ENCODE data around the gene UCP1. TPM values are rescaled to one million over a fixed set of nuclear protein-coding genes. Genes with fewer than 3 reads are reported as not detected.
A peak's percentile ranks its signal among the peaks of the same experiment; 100 is the strongest.

Gene UCP1
- total and polyA plus RNA-seq, 7 experiments from 2014 or later, result not detected

DNA sequence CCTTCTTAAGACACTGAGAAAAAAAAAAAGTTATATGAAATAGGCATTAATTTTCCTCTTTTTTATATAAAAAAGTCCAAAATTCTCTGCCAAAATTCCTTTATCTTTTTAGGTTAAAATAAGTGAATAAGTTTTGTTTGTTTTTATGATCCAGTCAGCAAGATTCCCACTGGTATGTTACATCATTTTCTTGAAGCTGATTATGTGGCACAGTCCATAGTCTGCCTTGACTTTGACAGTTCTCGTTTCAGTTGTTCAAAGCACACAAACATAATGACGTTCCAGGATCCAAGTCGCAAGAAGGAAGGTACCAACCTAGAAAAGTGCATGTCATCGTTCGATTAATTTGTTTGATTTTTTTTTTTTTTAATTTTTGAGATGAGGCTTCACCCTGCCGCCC, 9.1 kb downstream of the UCP1 start:
- no peak overlapping the region for H3K4me3 ChIP-seq (ENCODE audit: low read length)
- Mint-ChIP-seq H3K27ac (no peak overlapping the region), H3K4me3 (no peak overlapping the region), H3K4me1 (peaks cover 6 to 22% (median 20%) of the 10 kb centered on the region in 7 donors), H3K9me3 (no peaks in the 10 kb centered on the region), H3K36me3 (peaks cover 0 to 4% (median 0%) of the 10 kb centered on the region in 5 donors), H3K27me3 (peaks cover 0 to 49% (median 4%) of the 10 kb centered on the region in 5 donors)
- intact Hi-C loops (cut with micrococcal nuclease), result no loop called here
- H3K4me1 ChIP-seq (ENCODE audit: control insufficient read depth in 2 of 2, insufficient read depth in 2 of 2, low read length in 2 of 2), result no peaks in the 10 kb centered on the region
- H3K9me3 ChIP-seq (ENCODE audit: control insufficient read depth in 2 of 3, low read length in 3 of 3), result no peaks in the 10 kb centered on the region
- no peak for DNase-seq
- ATAC-seq, result no peak
- H3K36me3 ChIP-seq (ENCODE audit: control insufficient read depth in 2 of 3, insufficient read depth in 3 of 3, low read length in 3 of 3), result no peaks in the 10 kb centered on the region
- CTCF ChIA-PET, result no interaction called here
- POLR2A ChIA-PET, result no interaction called here
- H3K27ac ChIP-seq (ENCODE audit: low read depth, low read length), result no peak overlapping the region
- no peaks in the 10 kb centered on the region for H3K27me3 ChIP-seq (ENCODE audit: control insufficient read depth in 2 of 2, insufficient read depth in 2 of 2, low read length in 2 of 2)

DNA sequence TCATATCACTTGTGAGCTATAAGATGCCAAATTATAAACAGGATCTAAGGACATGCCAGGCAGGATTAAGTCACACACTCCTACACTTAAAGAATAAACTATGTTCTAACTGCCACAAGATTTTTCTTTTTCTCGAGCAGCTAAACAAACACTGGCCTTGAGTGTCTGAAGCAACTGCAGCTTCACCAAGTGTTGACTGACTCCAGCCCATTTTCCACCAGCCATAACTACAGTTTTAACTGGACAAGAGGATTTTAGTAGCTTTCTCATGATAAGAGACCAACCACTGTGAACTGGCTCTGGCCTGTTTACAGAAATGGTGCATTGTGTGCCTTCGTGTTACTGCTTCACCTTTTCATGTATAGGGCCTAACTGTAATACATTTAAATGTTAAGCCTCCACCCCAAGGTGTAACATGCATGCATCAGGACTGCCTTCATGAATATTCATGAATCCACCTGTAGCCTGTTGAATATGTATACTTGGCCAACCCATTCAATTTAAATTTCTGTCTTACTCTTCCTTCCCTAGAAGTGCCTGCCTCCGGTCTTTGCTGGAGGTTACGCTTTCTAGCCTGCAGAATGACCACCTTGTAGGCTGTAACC, 10.8 kb downstream of the UCP1 start:
- no peak for DNase-seq
- POLR2A ChIA-PET, result interaction anchor here (0.9 kb wide), 1 partner anchor 126 kb away, joined by 3 read pairs; no protein-coding TSS in a partner anchor
- Mint-ChIP-seq H3K27ac (no peak overlapping the region), H3K4me1 (peaks cover 6 to 22% (median 20%) of the 10 kb centered on the region in 7 donors), H3K4me3 (no peak overlapping the region), H3K36me3 (peaks cover 0 to 9% (median 0%) of the 10 kb centered on the region in 5 donors), H3K9me3 (no peaks in the 10 kb centered on the region), H3K27me3 (peaks cover 0 to 45% (median 4%) of the 10 kb centered on the region in 5 donors)
- H3K4me3 ChIP-seq (ENCODE audit: low read length), result no peak overlapping the region
- no peaks in the 10 kb centered on the region for H3K27me3 ChIP-seq (ENCODE audit: control insufficient read depth in 2 of 2, insufficient read depth in 2 of 2, low read length in 2 of 2)
- no peak overlapping the region for H3K27ac ChIP-seq (ENCODE audit: low read depth, low read length)
- no peaks in the 10 kb centered on the region for H3K36me3 ChIP-seq (ENCODE audit: control insufficient read depth in 2 of 3, insufficient read depth in 3 of 3, low read length in 3 of 3)
- no peak for ATAC-seq
- CTCF ChIA-PET, result no interaction called here
- H3K4me1 ChIP-seq (ENCODE audit: control insufficient read depth in 2 of 2, insufficient read depth in 2 of 2, low read length in 2 of 2), result no peaks in the 10 kb centered on the region
- intact Hi-C loops (cut with micrococcal nuclease), result no loop called here
- no peaks in the 10 kb centered on the region for H3K9me3 ChIP-seq (ENCODE audit: control insufficient read depth in 2 of 3, low read length in 3 of 3)

DNA sequence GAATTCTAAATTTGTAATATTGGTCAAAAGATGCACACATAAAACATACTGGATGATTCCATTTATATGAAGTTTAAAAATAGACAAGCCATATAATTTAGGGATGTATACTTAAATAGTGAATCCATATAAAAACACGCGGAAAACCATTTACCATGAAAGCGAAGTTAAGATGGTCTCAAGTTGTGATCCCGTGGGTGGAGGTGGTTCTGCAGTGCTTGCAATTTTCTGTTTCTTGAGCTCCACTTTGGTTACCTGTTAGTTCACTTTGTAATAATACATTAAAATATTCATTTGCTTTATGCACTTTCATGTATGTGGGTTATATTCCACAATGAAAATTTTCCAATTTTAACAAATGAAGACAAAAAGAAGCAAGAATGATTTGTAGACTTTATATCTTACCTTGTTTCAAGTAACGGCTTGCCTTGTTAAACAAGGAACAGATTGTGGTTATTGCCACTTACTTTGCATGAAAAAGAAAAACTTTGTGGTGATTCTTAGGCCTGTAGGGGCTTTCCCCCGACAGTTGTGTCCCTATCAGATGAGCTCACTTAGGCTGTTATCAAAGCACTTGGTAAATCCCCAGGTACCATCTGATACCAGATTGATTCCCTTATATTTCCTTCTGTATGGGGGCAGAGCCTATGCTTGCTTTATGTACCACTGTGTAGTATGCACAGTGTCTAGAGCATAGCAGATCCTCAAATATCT, 12.2 kb downstream of the UCP1 start:
- DNase-seq, result peak in 4 of 9 donors; percentile 10 to 37 (median 33)
- Mint-ChIP-seq H3K4me3 (no peak overlapping the region), H3K27ac (peak overlapping the region in 1 of 9 donors; percentile 3), H3K36me3 (peaks cover 0 to 16% (median 4%) of the 10 kb centered on the region in 5 donors), H3K4me1 (peaks cover 6 to 22% (median 20%) of the 10 kb centered on the region in 7 donors), H3K27me3 (peaks cover 0 to 38% (median 0%) of the 10 kb centered on the region in 5 donors), H3K9me3 (no peaks in the 10 kb centered on the region)
- H3K27ac ChIP-seq (ENCODE audit: low read depth, low read length), result no peak overlapping the region
- no peaks in the 10 kb centered on the region for H3K36me3 ChIP-seq (ENCODE audit: control insufficient read depth in 2 of 3, insufficient read depth in 3 of 3, low read length in 3 of 3)
- H3K27me3 ChIP-seq (ENCODE audit: control insufficient read depth in 2 of 2, insufficient read depth in 2 of 2, low read length in 2 of 2), result no peaks in the 10 kb centered on the region
- no peaks in the 10 kb centered on the region for H3K9me3 ChIP-seq (ENCODE audit: control insufficient read depth in 2 of 3, low read length in 3 of 3)
- H3K4me1 ChIP-seq (ENCODE audit: control insufficient read depth in 2 of 2, insufficient read depth in 2 of 2, low read length in 2 of 2), result no peaks in the 10 kb centered on the region
- ChIA-PET CTCF (no interaction called here), POLR2A (interaction anchor here (0.9 kb wide), 1 partner anchor 128 kb away, joined by 3 read pairs; no protein-coding TSS in a partner anchor)
- no peak overlapping the region for H3K4me3 ChIP-seq (ENCODE audit: low read length)
- ATAC-seq, result peak; percentile 91
- intact Hi-C loops (cut with micrococcal nuclease), result loop anchor here in 1 of 2 donors (1.0 kb wide), 1 partner anchor 32 kb away; the partner anchor contains the start of gene ELMOD2

- H3K4me3 Mint-ChIP-seq, result no peak overlapping the region
- H3K9me3 Mint-ChIP-seq, result no peaks in the 10 kb centered on the region
- no peak overlapping the region for H3K4me3 ChIP-seq (ENCODE audit: low read length)
- no peak overlapping the region for H3K27ac Mint-ChIP-seq
- ChIA-PET CTCF (no interaction called here), POLR2A (no interaction called here)
- H3K36me3 Mint-ChIP-seq, result peaks cover 5 to 32% (median 15%) of the 10 kb centered on the region in 5 donors
- peaks cover 0 to 7% (median 2%) of the 10 kb centered on the region in 7 donors for H3K4me1 Mint-ChIP-seq
- H3K4me1 ChIP-seq (ENCODE audit: control insufficient read depth in 2 of 2, insufficient read depth in 2 of 2, low read length in 2 of 2), result no peaks in the 10 kb centered on the region
- no peak overlapping the region for H3K27ac ChIP-seq (ENCODE audit: low read depth, low read length)
- intact Hi-C loops (cut with micrococcal nuclease), result no loop called here
- H3K27me3 Mint-ChIP-seq, result no peaks in the 10 kb centered on the region
- DNase-seq, result no peak
- H3K36me3 ChIP-seq (ENCODE audit: control insufficient read depth in 2 of 3, insufficient read depth in 3 of 3, low read length in 3 of 3), result peaks cover 0 to 16% (median 0%) of the 10 kb centered on the region in 3 experiments
- H3K9me3 ChIP-seq (ENCODE audit: control insufficient read depth in 2 of 3, low read length in 3 of 3), result no peaks in the 10 kb centered on the region
- no peak for ATAC-seq
- no peaks in the 10 kb centered on the region for H3K27me3 ChIP-seq (ENCODE audit: control insufficient read depth in 2 of 2, insufficient read depth in 2 of 2, low read length in 2 of 2)
Observed at GRCh38 chr4:140533951-140534480, 34.7 kb downstream of the UCP1 start.

DNA sequence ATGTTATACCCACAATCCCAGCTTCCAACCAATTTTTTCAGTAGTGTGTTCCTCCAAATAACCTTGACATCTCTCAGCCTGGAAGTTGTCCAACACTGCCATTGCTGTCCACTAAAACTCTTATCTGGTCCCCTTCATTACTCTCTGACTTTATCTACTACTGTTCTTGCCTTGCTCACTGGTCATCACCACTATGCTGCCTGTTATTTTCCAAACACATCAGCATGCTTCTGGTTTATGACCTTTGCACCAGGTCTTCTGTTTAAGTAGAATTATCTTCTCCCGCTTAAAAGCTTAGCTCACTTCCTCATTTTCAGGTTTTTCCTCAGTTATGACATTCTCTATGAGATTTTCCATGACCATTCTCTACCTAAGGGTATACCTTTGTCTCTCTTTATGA, 39.3 kb downstream of the UCP1 start:
- H3K27me3 Mint-ChIP-seq, result no peaks in the 10 kb centered on the region
- no peak overlapping the region for H3K4me3 ChIP-seq (ENCODE audit: low read length)
- peaks cover 5 to 13% of the 10 kb centered on the region in 2 donors for H3K4me1 ChIP-seq (ENCODE audit: control insufficient read depth in 2 of 2, insufficient read depth in 2 of 2, low read length in 2 of 2)
- intact Hi-C loops (cut with micrococcal nuclease), result loop anchor here in 1 of 2 donors (10.0 kb wide), 1 partner anchor 515 kb away; no protein-coding TSS in a partner anchor
- no peak for DNase-seq
- no peaks in the 10 kb centered on the region for H3K9me3 Mint-ChIP-seq
- H3K27ac ChIP-seq (ENCODE audit: low read depth, low read length), result no peak overlapping the region
- ChIA-PET POLR2A (no interaction called here), CTCF (no interaction called here)
- ATAC-seq, result no peak
- H3K9me3 ChIP-seq (ENCODE audit: control insufficient read depth in 2 of 3, low read length in 3 of 3), result no peaks in the 10 kb centered on the region
- H3K4me1 Mint-ChIP-seq, result peaks cover 0 to 22% (median 19%) of the 10 kb centered on the region in 7 donors
- peaks cover 0 to 4% (median 3%) of the 10 kb centered on the region in 3 experiments for H3K36me3 ChIP-seq (ENCODE audit: control insufficient read depth in 2 of 3, insufficient read depth in 3 of 3, low read length in 3 of 3)
- no peaks in the 10 kb centered on the region for H3K27me3 ChIP-seq (ENCODE audit: control insufficient read depth in 2 of 2, insufficient read depth in 2 of 2, low read length in 2 of 2)
- H3K36me3 Mint-ChIP-seq, result peaks cover 3 to 33% (median 17%) of the 10 kb centered on the region in 5 donors
- H3K4me3 Mint-ChIP-seq, result no peak overlapping the region
- no peak overlapping the region for H3K27ac Mint-ChIP-seq

GRCh38 chr4:140523857-140524742, 44.7 kb downstream of the UCP1 start, which contains the start of gene ELMOD2:
Gene ELMOD2, plus strand, starts transcription at chr4:140524168. Its CDS starts 1,261 bp downstream, at chr4:140525429.
- intact Hi-C loops (cut with micrococcal nuclease), result loop anchor here (1.0 to 10.0 kb wide), 23 partner anchors 32 to 1509 kb away; partner anchors contain the start of genes ELF2 (in 2 of the 2), NAA15 (in 2 of the 2), NOCT (in 2 of the 2) and SCOC (in 2 of the 2)
- Histone ChIP-seq H3K9me3 (ENCODE audit: control insufficient read depth in 2 of 3, low read length in 3 of 3) (no peaks in the 10 kb centered on the region), H3K4me3 (ENCODE audit: low read length) (peak within 1 kb of the TSS; percentile 70), H3K36me3 (ENCODE audit: control insufficient read depth in 2 of 3, insufficient read depth in 3 of 3, low read length in 3 of 3) (peaks cover 0 to 4% (median 3%) of the 10 kb centered on the region in 3 experiments), H3K27me3 (ENCODE audit: control insufficient read depth in 2 of 2, insufficient read depth in 2 of 2, low read length in 2 of 2) (no peaks in the 10 kb centered on the region), H3K4me1 (ENCODE audit: control insufficient read depth in 2 of 2, insufficient read depth in 2 of 2, low read length in 2 of 2) (peaks cover 12 to 18% of the 10 kb centered on the region in 2 donors), H3K27ac (ENCODE audit: low read depth, low read length) (peak within 1 kb of the TSS; percentile 71)
- peak; percentile 95 to 98 (median 97) for DNase-seq
- peaks cover 0 to 3% (median 0%) of the 10 kb centered on the region in 5 donors for H3K27me3 Mint-ChIP-seq
- POLR2A ChIA-PET, result interaction anchor here (0.5 to 1.3 kb wide), 4 partner anchors 151 to 1340 kb away, joined by 3 to 8 read pairs (median 4); partner anchors contain the start of genes MAML3, NAA15 and SCOC
- peak within 1 kb of the TSS; percentile 78 to 95 (median 88) for H3K4me3 Mint-ChIP-seq
- CTCF ChIA-PET, result interaction anchor here (0.6 to 1.0 kb wide), 2 partner anchors 151 to 1493 kb away, joined by 3 read pairs; partner anchors contain the start of gene SCOC
- H3K9me3 Mint-ChIP-seq, result no peaks in the 10 kb centered on the region
- H3K4me1 Mint-ChIP-seq, result peaks cover 8 to 39% (median 29%) of the 10 kb centered on the region in 7 donors
- H3K36me3 Mint-ChIP-seq, result peaks cover 3 to 19% (median 13%) of the 10 kb centered on the region in 5 donors
- ATAC-seq, result peak; percentile 100
- peak within 1 kb of the TSS; percentile 78 to 93 (median 86) for H3K27ac Mint-ChIP-seq
